ENCODE measurements around the gene KLF7. TPM values are rescaled to one million over a fixed set of nuclear protein-coding genes. Genes with fewer than 3 reads are reported as not detected.

KLF7 gene
- polyA plus RNA-seq, 1 donor from 2014 or later: 31.5 TPM

DNA sequence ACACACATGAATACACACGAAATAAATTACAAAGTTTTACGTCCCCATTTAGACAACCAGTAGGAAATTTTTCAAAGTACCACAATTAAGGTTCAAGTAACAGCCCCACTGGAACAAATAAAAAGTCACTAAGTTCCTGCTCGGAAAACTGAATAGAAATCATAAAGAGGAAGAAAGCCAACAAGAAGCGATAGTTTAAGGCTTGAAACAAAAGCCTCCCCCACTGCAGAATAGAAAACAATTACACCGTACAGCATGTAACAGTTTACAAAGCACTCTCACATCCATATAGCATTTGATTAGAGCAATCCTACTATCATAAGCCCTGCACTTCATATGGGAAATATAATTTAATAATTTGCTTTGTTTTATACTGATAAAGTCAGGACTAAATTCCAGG lies 15.5 kb downstream of the KLF7 start:
- Histone ChIP-seq H3K4me2 (ENCODE audit: low read length) (peak overlapping the region; percentile 43), H3K79me2 (replicated peaks; ENCODE audit: insufficient read depth, low read length) (peaks cover 100% of the 10 kb centered on the region), H4K20me1 (ENCODE audit: insufficient read depth) (peaks cover 75% of the 10 kb centered on the region)

DNA sequence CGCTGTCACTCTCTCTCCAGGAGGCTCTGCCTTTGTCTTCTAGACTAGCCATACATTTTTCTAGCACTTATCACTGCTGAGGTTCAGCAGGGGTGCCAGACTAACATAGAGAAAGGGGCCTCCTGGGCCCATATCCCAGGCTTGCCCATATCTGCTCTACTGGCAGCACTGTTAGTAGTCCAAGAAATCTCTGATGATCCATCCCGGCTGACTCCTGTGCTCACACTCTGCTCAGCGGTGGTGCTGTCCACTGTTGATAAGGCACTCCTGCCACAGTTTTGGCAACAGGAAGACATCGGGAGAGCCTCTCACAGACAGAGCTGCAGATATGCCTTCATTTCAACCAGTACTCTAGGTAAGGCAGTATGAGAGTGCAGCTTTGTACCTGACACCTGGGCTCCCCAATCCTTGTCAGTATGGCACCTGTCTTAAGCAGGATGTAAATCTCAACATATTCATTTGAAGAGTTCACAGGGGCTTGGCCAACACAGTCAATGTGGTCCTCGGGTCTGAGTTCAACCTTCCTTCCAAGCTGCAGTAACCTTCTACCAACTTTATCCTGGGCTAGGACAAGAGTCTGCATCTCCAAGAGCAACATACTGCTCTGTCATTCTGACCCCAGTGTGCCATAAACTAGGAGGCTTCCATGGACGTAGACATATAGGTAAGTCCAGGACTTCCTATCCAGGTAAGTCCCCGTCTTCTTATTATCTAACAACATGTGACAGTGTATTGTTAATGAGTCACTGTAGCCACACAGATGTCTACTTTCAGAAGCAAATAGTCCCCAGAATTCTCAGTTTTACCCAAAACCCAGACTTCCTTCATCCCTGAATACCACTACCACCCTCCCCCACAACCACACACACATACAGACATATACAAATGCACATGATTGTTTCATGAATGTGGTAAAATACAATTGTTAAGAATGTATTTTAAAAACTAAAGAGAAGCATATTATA lies 16.2 kb downstream of the KLF7 start:
- peaks cover 100% of the 10 kb centered on the region for H3K79me2 ChIP-seq (replicated peaks; ENCODE audit: insufficient read depth, low read length)
- H3K4me3 ChIP-seq (ENCODE audit: low read length): peak overlapping the region; percentile 43
- H3K36me3 ChIP-seq (ENCODE audit: insufficient read depth, low read length): peaks cover 8% of the 10 kb centered on the region
- no peak overlapping the region for H3K9ac ChIP-seq (ENCODE audit: low read length)
- H3K27ac ChIP-seq (ENCODE audit: low read length): no peak overlapping the region
- TF ChIP-seq MXI1 (conservative IDR thresholded peaks at IDR 0.05; ENCODE audit: poor library complexity, severe bottlenecking): no peak
- no peak for TF ChIP-seq POLR2AphosphoS5 (IDR thresholded peaks at IDR 0.05)
- no peak for TF ChIP-seq EP300 (conservative IDR thresholded peaks at IDR 0.05; ENCODE audit: poor library complexity, severe bottlenecking)
- TF ChIP-seq, protein P1, sequence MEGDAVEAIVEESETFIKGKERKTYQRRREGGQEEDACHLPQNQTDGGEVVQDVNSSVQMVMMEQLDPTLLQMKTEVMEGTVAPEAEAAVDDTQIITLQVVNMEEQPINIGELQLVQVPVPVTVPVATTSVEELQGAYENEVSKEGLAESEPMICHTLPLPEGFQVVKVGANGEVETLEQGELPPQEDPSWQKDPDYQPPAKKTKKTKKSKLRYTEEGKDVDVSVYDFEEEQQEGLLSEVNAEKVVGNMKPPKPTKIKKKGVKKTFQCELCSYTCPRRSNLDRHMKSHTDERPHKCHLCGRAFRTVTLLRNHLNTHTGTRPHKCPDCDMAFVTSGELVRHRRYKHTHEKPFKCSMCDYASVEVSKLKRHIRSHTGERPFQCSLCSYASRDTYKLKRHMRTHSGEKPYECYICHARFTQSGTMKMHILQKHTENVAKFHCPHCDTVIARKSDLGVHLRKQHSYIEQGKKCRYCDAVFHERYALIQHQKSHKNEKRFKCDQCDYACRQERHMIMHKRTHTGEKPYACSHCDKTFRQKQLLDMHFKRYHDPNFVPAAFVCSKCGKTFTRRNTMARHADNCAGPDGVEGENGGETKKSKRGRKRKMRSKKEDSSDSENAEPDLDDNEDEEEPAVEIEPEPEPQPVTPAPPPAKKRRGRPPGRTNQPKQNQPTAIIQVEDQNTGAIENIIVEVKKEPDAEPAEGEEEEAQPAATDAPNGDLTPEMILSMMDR (IDR thresholded peaks at IDR 0.05; ENCODE audit: poor library complexity, severe bottlenecking): no peak
- no peak for TF ChIP-seq EZH2 (IDR thresholded peaks at IDR 0.05; ENCODE audit: borderline replicate concordance, insufficient read depth, low read length, poor library complexity, severe bottlenecking)
- no peak for TF ChIP-seq RAD21 (conservative IDR thresholded peaks at IDR 0.05)
- TF ChIP-seq, protein P2, sequence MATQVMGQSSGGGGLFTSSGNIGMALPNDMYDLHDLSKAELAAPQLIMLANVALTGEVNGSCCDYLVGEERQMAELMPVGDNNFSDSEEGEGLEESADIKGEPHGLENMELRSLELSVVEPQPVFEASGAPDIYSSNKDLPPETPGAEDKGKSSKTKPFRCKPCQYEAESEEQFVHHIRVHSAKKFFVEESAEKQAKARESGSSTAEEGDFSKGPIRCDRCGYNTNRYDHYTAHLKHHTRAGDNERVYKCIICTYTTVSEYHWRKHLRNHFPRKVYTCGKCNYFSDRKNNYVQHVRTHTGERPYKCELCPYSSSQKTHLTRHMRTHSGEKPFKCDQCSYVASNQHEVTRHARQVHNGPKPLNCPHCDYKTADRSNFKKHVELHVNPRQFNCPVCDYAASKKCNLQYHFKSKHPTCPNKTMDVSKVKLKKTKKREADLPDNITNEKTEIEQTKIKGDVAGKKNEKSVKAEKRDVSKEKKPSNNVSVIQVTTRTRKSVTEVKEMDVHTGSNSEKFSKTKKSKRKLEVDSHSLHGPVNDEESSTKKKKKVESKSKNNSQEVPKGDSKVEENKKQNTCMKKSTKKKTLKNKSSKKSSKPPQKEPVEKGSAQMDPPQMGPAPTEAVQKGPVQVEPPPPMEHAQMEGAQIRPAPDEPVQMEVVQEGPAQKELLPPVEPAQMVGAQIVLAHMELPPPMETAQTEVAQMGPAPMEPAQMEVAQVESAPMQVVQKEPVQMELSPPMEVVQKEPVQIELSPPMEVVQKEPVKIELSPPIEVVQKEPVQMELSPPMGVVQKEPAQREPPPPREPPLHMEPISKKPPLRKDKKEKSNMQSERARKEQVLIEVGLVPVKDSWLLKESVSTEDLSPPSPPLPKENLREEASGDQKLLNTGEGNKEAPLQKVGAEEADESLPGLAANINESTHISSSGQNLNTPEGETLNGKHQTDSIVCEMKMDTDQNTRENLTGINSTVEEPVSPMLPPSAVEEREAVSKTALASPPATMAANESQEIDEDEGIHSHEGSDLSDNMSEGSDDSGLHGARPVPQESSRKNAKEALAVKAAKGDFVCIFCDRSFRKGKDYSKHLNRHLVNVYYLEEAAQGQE (IDR thresholded peaks at IDR 0.05; ENCODE audit: borderline replicate concordance): no peak
- H4K20me1 ChIP-seq (ENCODE audit: insufficient read depth): peaks cover 75% of the 10 kb centered on the region
- no peaks in the 10 kb centered on the region for H3K9me2 ChIP-seq (ENCODE audit: insufficient read depth, low read length)
- H3K27me3 ChIP-seq (ENCODE audit: insufficient read depth, low read depth, low read length): no peaks in the 10 kb centered on the region
- no peaks in the 10 kb centered on the region for H3K9me3 ChIP-seq (ENCODE audit: low read length)
- H2AFZ ChIP-seq (ENCODE audit: low read depth, low read length): no peak overlapping the region
- peak overlapping the region; percentile 3 for H3K4me2 ChIP-seq (ENCODE audit: low read length)
- H3F3A ChIP-seq (ENCODE audit: insufficient read depth, low read length, poor library complexity, severe bottlenecking): no peaks in the 10 kb centered on the region

More for the DNA sequence above, 15.5 kb downstream of the KLF7 start:
- H3K27me3 ChIP-seq (ENCODE audit: insufficient read depth, low read depth, low read length): no peaks in the 10 kb centered on the region
- TF ChIP-seq EZH2 (IDR thresholded peaks at IDR 0.05; ENCODE audit: borderline replicate concordance, insufficient read depth, low read length, poor library complexity, severe bottlenecking) (no peak), MXI1 (conservative IDR thresholded peaks at IDR 0.05; ENCODE audit: poor library complexity, severe bottlenecking) (no peak), TAF1 (IDR thresholded peaks at IDR 0.05; ENCODE audit: low read depth) (no peak), POLR2AphosphoS5 (IDR thresholded peaks at IDR 0.05) (no peak)
- TF ChIP-seq, protein P1 (IDR thresholded peaks at IDR 0.05; ENCODE audit: poor library complexity, severe bottlenecking): no peak
- H3K4me3 ChIP-seq (ENCODE audit: low read length): peak overlapping the region; percentile 43
- no peaks in the 10 kb centered on the region for H3F3A ChIP-seq (ENCODE audit: insufficient read depth, low read length, poor library complexity, severe bottlenecking)
- H3K9me3 ChIP-seq (ENCODE audit: low read length): no peaks in the 10 kb centered on the region
- no peak overlapping the region for H3K27ac ChIP-seq (ENCODE audit: low read length)
- no peak overlapping the region for H2AFZ ChIP-seq (ENCODE audit: low read depth, low read length)
- no peaks in the 10 kb centered on the region for H3K9me2 ChIP-seq (ENCODE audit: insufficient read depth, low read length)
- H3K9ac ChIP-seq (ENCODE audit: low read length): peak overlapping the region; percentile 20
- H3K36me3 ChIP-seq (ENCODE audit: insufficient read depth, low read length): peaks cover 8% of the 10 kb centered on the region
